Peyer's patch (tissue), 4 donors: ENCODE measurements around the gene VRK1. TPM values are rescaled to one million over a fixed set of nuclear protein-coding genes. Genes with fewer than 3 reads are reported as not detected.

Experiments
- DNase-seq, 3 donors: peaks; one replicate each; pipeline ENCODE4 v3.0.0-alpha.2; 2017 to 2019
- H3K27ac ChIP-seq, 4 donors: fragments of 200-600 bp; sonication (generic); one replicate each; pipeline ENCODE4 v1.5.1; 2016 to 2019
- H3K27me3 ChIP-seq, 2 donors: fragments of 200-600 bp; sonication (generic); one replicate each; pipeline ENCODE4 v1.5.1; 2019
- H3K36me3 ChIP-seq, 3 donors: fragments of 200-600 bp; sonication (generic); one replicate each; pipeline ENCODE4 v1.5.1; 2016 to 2019
- H3K4me1 ChIP-seq, 4 donors: fragments of 200-600 bp; sonication (generic); one replicate each; pipeline ENCODE4 v1.5.1; 2016 to 2019
- H3K4me3 ChIP-seq, 4 donors: fragments of 200-600 bp; sonication (generic); 1 replicate in 3 of 4; 2 replicates in 1 of 4; pipeline ENCODE4 v1.5.1; 2016 to 2019; ENCODE audit warnings: mild to moderate bottlenecking in 1 of 4
- H3K9me3 ChIP-seq, 4 donors: fragments of 200-600 bp; sonication (generic); one replicate each; pipeline ENCODE4 v1.5.1; 2016 to 2019; ENCODE audit warnings: mild to moderate bottlenecking in 1 of 4
- CTCF ChIP-seq, 6 experiments: fragments of 450-650 bp in 4 of 6; fragments of 200-600 bp in 2 of 6; sonication (generic) in 1 of 6; IDR thresholded peaks; one replicate each; pipeline ENCODE4 v1.5.1; 2017 to 2019; ENCODE audit warnings: antibody characterized with exemption in 6 of 6, mild to moderate bottlenecking in 3 of 6, moderate library complexity in 1 of 6
- POLR2A ChIP-seq, 2 donors: fragments of 450-650 bp; IDR thresholded peaks; one replicate each; pipeline ENCODE4 v1.5.1; 2017; ENCODE audit warnings: antibody characterized with exemption in 2 of 2, mild to moderate bottlenecking in 2 of 2, moderate library complexity in 2 of 2
- total RNA-seq, 4 donors: library from RNA; depleted of rRNA; stranded (reverse); fragments of >200 nt; gene quantifications; one replicate each; pipeline ENCODE4 v1.1.0, GENCODE V29; 2016

VRK1 gene
- total RNA-seq, 4 donors from 2014 or later: 6.6 to 54.5 (median 8.3) TPM

- DNase-seq: no peak
- no peak for TF ChIP-seq CTCF (IDR thresholded peaks at IDR 0.05)
- TF ChIP-seq POLR2A (IDR thresholded peaks at IDR 0.05): no peak
- H3K27me3 ChIP-seq: no peaks in the 10 kb centered on the region
- no peaks in the 10 kb centered on the region for H3K9me3 ChIP-seq
- no peak overlapping the region for H3K27ac ChIP-seq
- H3K4me3 ChIP-seq: no peak overlapping the region
- no peaks in the 10 kb centered on the region for H3K4me1 ChIP-seq
- H3K36me3 ChIP-seq: no peaks in the 10 kb centered on the region
Observed at GRCh38 chr14:96827290-96827689, 30.1 kb downstream of the VRK1 start.

GRCh38 chr14:96829791-96830190 is 32.6 kb downstream of the VRK1 start:
- no peak overlapping the region for H3K4me3 ChIP-seq
- H3K9me3 ChIP-seq: no peaks in the 10 kb centered on the region
- TF ChIP-seq POLR2A (IDR thresholded peaks at IDR 0.05) (no peak), CTCF (IDR thresholded peaks at IDR 0.05) (no peak)
- no peaks in the 10 kb centered on the region for H3K27me3 ChIP-seq
- H3K27ac ChIP-seq: no peak overlapping the region
- DNase-seq: no peak
- no peaks in the 10 kb centered on the region for H3K36me3 ChIP-seq
- no peaks in the 10 kb centered on the region for H3K4me1 ChIP-seq

- TF ChIP-seq CTCF (IDR thresholded peaks at IDR 0.05) (no peak), POLR2A (IDR thresholded peaks at IDR 0.05) (no peak)
- no peak for DNase-seq
- Histone ChIP-seq H3K9me3 (no peaks in the 10 kb centered on the region), H3K4me3 (no peak overlapping the region), H3K27me3 (no peaks in the 10 kb centered on the region), H3K27ac (no peak overlapping the region), H3K36me3 (peaks cover 0 to 6% (median 0%) of the 10 kb centered on the region in 3 donors), H3K4me1 (no peaks in the 10 kb centered on the region)
Observed at GRCh38 chr14:96830946-96831345, 33.8 kb downstream of the VRK1 start.

- no peak for TF ChIP-seq CTCF (IDR thresholded peaks at IDR 0.05)
- TF ChIP-seq POLR2A (IDR thresholded peaks at IDR 0.05): no peak
Observed at GRCh38 chr14:96832351-96832750, 35.2 kb downstream of the VRK1 start.

GRCh38 chr14:96838449-96838848 is 41.3 kb downstream of the VRK1 start:
- Histone ChIP-seq H3K27ac (no peak overlapping the region), H3K9me3 (no peaks in the 10 kb centered on the region), H3K27me3 (no peaks in the 10 kb centered on the region), H3K4me1 (no peaks in the 10 kb centered on the region), H3K36me3 (peaks cover 0 to 6% (median 0%) of the 10 kb centered on the region in 3 donors), H3K4me3 (no peak overlapping the region)
- DNase-seq: no peak
- TF ChIP-seq POLR2A (IDR thresholded peaks at IDR 0.05) (no peak), CTCF (IDR thresholded peaks at IDR 0.05) (no peak)

More at GRCh38 chr14:96832351-96832750, 35.2 kb downstream of the VRK1 start:
- Histone ChIP-seq H3K4me3 (no peak overlapping the region), H3K36me3 (peaks cover 0 to 6% (median 0%) of the 10 kb centered on the region in 3 donors), H3K27ac (no peak overlapping the region), H3K27me3 (no peaks in the 10 kb centered on the region), H3K4me1 (no peaks in the 10 kb centered on the region), H3K9me3 (no peaks in the 10 kb centered on the region)
- DNase-seq: no peak

GRCh38 chr14:96839251-96839650 is 42.1 kb downstream of the VRK1 start:
- Histone ChIP-seq H3K4me3 (no peak overlapping the region), H3K27ac (no peak overlapping the region)
- no peak for TF ChIP-seq POLR2A (IDR thresholded peaks at IDR 0.05)
- no peak for TF ChIP-seq CTCF (IDR thresholded peaks at IDR 0.05)

More at GRCh38 chr14:96839251-96839650, 42.1 kb downstream of the VRK1 start:
- H3K9me3 ChIP-seq: no peaks in the 10 kb centered on the region
- peaks cover 0 to 6% (median 0%) of the 10 kb centered on the region in 3 donors for H3K36me3 ChIP-seq
- no peak for DNase-seq
- no peaks in the 10 kb centered on the region for H3K4me1 ChIP-seq
- H3K27me3 ChIP-seq: no peaks in the 10 kb centered on the region
